ENCODE measurements around the gene MYLK.

MYLK gene

GRCh38 chr3:123884203-123884831 is at the start of gene MYLK:
TSS of gene MYLK (minus strand) at chr3:123884332. CDS start at chr3:123793841, 90,491 bp downstream.
- peaks cover 0 to 11% of the 10 kb centered on the region in 2 donors for H3K4me1 ChIP-seq (ENCODE audit: control insufficient read depth in 1 of 2, insufficient read depth in 2 of 2, low read length in 2 of 2)
- H3K27ac ChIP-seq (ENCODE audit: low read length): no peak within 1 kb of the TSS
- H3K27me3 ChIP-seq (ENCODE audit: low read depth, low read length): peaks cover 11% of the 10 kb centered on the region
- H3K4me3 ChIP-seq (ENCODE audit: low read depth in 1 of 2, low read length in 2 of 2): peak within 1 kb of the TSS; percentile 39 to 65
- no peaks in the 10 kb centered on the region for H3K9me3 ChIP-seq (ENCODE audit: control insufficient read depth in 1 of 2, low read length in 2 of 2)
- no peaks in the 10 kb centered on the region for H3K36me3 ChIP-seq (ENCODE audit: control insufficient read depth in 1 of 2, insufficient read depth in 2 of 2, low read length in 2 of 2)

GRCh38 chr3:123930445-123930844 is 46.3 kb upstream of the MYLK start:
- H3K4me3 ChIP-seq (ENCODE audit: low read depth in 1 of 2, low read length in 2 of 2): no peak overlapping the region
- no peaks in the 10 kb centered on the region for H3K27me3 ChIP-seq (ENCODE audit: low read depth, low read length)
- no peaks in the 10 kb centered on the region for H3K4me1 ChIP-seq (ENCODE audit: control insufficient read depth in 1 of 2, insufficient read depth in 2 of 2, low read length in 2 of 2)
- H3K27ac ChIP-seq (ENCODE audit: low read length): no peak overlapping the region
- no peaks in the 10 kb centered on the region for H3K9me3 ChIP-seq (ENCODE audit: control insufficient read depth in 1 of 2, low read length in 2 of 2)
- H3K36me3 ChIP-seq (ENCODE audit: control insufficient read depth in 1 of 2, insufficient read depth in 2 of 2, low read length in 2 of 2): peaks cover 9 to 12% of the 10 kb centered on the region in 2 donors

GRCh38 chr3:123929325-123929724 is 45.2 kb upstream of the MYLK start:
- Histone ChIP-seq H3K36me3 (ENCODE audit: control insufficient read depth in 1 of 2, insufficient read depth in 2 of 2, low read length in 2 of 2) (peaks cover 9 to 16% of the 10 kb centered on the region in 2 donors), H3K4me1 (ENCODE audit: control insufficient read depth in 1 of 2, insufficient read depth in 2 of 2, low read length in 2 of 2) (no peaks in the 10 kb centered on the region), H3K4me3 (ENCODE audit: low read depth in 1 of 2, low read length in 2 of 2) (no peak overlapping the region), H3K27ac (ENCODE audit: low read length) (no peak overlapping the region), H3K9me3 (ENCODE audit: control insufficient read depth in 1 of 2, low read length in 2 of 2) (no peaks in the 10 kb centered on the region), H3K27me3 (ENCODE audit: low read depth, low read length) (no peaks in the 10 kb centered on the region)

- no peak overlapping the region for H3K27ac ChIP-seq (ENCODE audit: low read length)
- peaks cover 14 to 26% of the 10 kb centered on the region in 2 donors for H3K36me3 ChIP-seq (ENCODE audit: control insufficient read depth in 1 of 2, insufficient read depth in 2 of 2, low read length in 2 of 2)
- peaks cover 0 to 3% of the 10 kb centered on the region in 2 donors for H3K9me3 ChIP-seq (ENCODE audit: control insufficient read depth in 1 of 2, low read length in 2 of 2)
- no peaks in the 10 kb centered on the region for H3K4me1 ChIP-seq (ENCODE audit: control insufficient read depth in 1 of 2, insufficient read depth in 2 of 2, low read length in 2 of 2)
- no peak overlapping the region for H3K4me3 ChIP-seq (ENCODE audit: low read depth in 1 of 2, low read length in 2 of 2)
- no peaks in the 10 kb centered on the region for H3K27me3 ChIP-seq (ENCODE audit: low read depth, low read length)
These were observed 42.3 kb upstream of the MYLK start for GRCh38 chr3:123926396-123926795.

- Histone ChIP-seq H3K9me3 (ENCODE audit: control insufficient read depth in 1 of 2, low read length in 2 of 2) (peaks cover 6 to 15% of the 10 kb centered on the region in 2 donors), H3K4me1 (ENCODE audit: control insufficient read depth in 1 of 2, insufficient read depth in 2 of 2, low read length in 2 of 2) (no peaks in the 10 kb centered on the region), H3K27ac (ENCODE audit: low read length) (no peak overlapping the region), H3K4me3 (ENCODE audit: low read depth in 1 of 2, low read length in 2 of 2) (no peak overlapping the region), H3K27me3 (ENCODE audit: low read depth, low read length) (no peaks in the 10 kb centered on the region), H3K36me3 (ENCODE audit: control insufficient read depth in 1 of 2, insufficient read depth in 2 of 2, low read length in 2 of 2) (peaks cover 7 to 34% of the 10 kb centered on the region in 2 donors)
These were observed 36.7 kb upstream of the MYLK start for GRCh38 chr3:123920868-123921267.

GRCh38 chr3:123920383-123920782 is 36.3 kb upstream of the MYLK start:
- H3K4me1 ChIP-seq (ENCODE audit: control insufficient read depth in 1 of 2, insufficient read depth in 2 of 2, low read length in 2 of 2): no peaks in the 10 kb centered on the region
- no peak overlapping the region for H3K27ac ChIP-seq (ENCODE audit: low read length)
- peaks cover 7 to 34% of the 10 kb centered on the region in 2 donors for H3K36me3 ChIP-seq (ENCODE audit: control insufficient read depth in 1 of 2, insufficient read depth in 2 of 2, low read length in 2 of 2)
- H3K9me3 ChIP-seq (ENCODE audit: control insufficient read depth in 1 of 2, low read length in 2 of 2): peaks cover 6 to 15% of the 10 kb centered on the region in 2 donors
- H3K27me3 ChIP-seq (ENCODE audit: low read depth, low read length): no peaks in the 10 kb centered on the region
- H3K4me3 ChIP-seq (ENCODE audit: low read depth in 1 of 2, low read length in 2 of 2): no peak overlapping the region

GRCh38 chr3:123919353-123919752 is 35.2 kb upstream of the MYLK start:
- Histone ChIP-seq H3K4me1 (ENCODE audit: control insufficient read depth in 1 of 2, insufficient read depth in 2 of 2, low read length in 2 of 2) (no peaks in the 10 kb centered on the region), H3K9me3 (ENCODE audit: control insufficient read depth in 1 of 2, low read length in 2 of 2) (peaks cover 6 to 15% of the 10 kb centered on the region in 2 donors), H3K27me3 (ENCODE audit: low read depth, low read length) (no peaks in the 10 kb centered on the region), H3K27ac (ENCODE audit: low read length) (no peak overlapping the region), H3K4me3 (ENCODE audit: low read depth in 1 of 2, low read length in 2 of 2) (no peak overlapping the region), H3K36me3 (ENCODE audit: control insufficient read depth in 1 of 2, insufficient read depth in 2 of 2, low read length in 2 of 2) (peaks cover 12 to 36% of the 10 kb centered on the region in 2 donors)

- Histone ChIP-seq H3K4me3 (ENCODE audit: low read depth in 1 of 2, low read length in 2 of 2) (no peak overlapping the region), H3K4me1 (ENCODE audit: control insufficient read depth in 1 of 2, insufficient read depth in 2 of 2, low read length in 2 of 2) (no peaks in the 10 kb centered on the region), H3K9me3 (ENCODE audit: control insufficient read depth in 1 of 2, low read length in 2 of 2) (no peaks in the 10 kb centered on the region), H3K27me3 (ENCODE audit: low read depth, low read length) (no peaks in the 10 kb centered on the region), H3K27ac (ENCODE audit: low read length) (no peak overlapping the region), H3K36me3 (ENCODE audit: control insufficient read depth in 1 of 2, insufficient read depth in 2 of 2, low read length in 2 of 2) (peaks cover 5 to 6% of the 10 kb centered on the region in 2 donors)
These were observed 30.7 kb upstream of the MYLK start for GRCh38 chr3:123914829-123915228.

GRCh38 chr3:123909785-123910184 is 25.7 kb upstream of the MYLK start:
- Histone ChIP-seq H3K36me3 (ENCODE audit: control insufficient read depth in 1 of 2, insufficient read depth in 2 of 2, low read length in 2 of 2) (peaks cover 0 to 2% of the 10 kb centered on the region in 2 donors), H3K4me1 (ENCODE audit: control insufficient read depth in 1 of 2, insufficient read depth in 2 of 2, low read length in 2 of 2) (no peaks in the 10 kb centered on the region), H3K9me3 (ENCODE audit: control insufficient read depth in 1 of 2, low read length in 2 of 2) (no peaks in the 10 kb centered on the region), H3K27ac (ENCODE audit: low read length) (no peak overlapping the region), H3K27me3 (ENCODE audit: low read depth, low read length) (no peaks in the 10 kb centered on the region), H3K4me3 (ENCODE audit: low read depth in 1 of 2, low read length in 2 of 2) (no peak overlapping the region)

- Histone ChIP-seq H3K27me3 (ENCODE audit: low read depth, low read length) (no peaks in the 10 kb centered on the region), H3K4me3 (ENCODE audit: low read depth in 1 of 2, low read length in 2 of 2) (no peak overlapping the region), H3K4me1 (ENCODE audit: control insufficient read depth in 1 of 2, insufficient read depth in 2 of 2, low read length in 2 of 2) (no peaks in the 10 kb centered on the region), H3K36me3 (ENCODE audit: control insufficient read depth in 1 of 2, insufficient read depth in 2 of 2, low read length in 2 of 2) (no peaks in the 10 kb centered on the region), H3K9me3 (ENCODE audit: control insufficient read depth in 1 of 2, low read length in 2 of 2) (no peaks in the 10 kb centered on the region), H3K27ac (ENCODE audit: low read length) (no peak overlapping the region)
These were observed 23.6 kb upstream of the MYLK start for GRCh38 chr3:123907720-123908119.

GRCh38 chr3:123899300-123899865 is 15.3 kb upstream of the MYLK start:
- Histone ChIP-seq H3K27me3 (ENCODE audit: low read depth, low read length) (no peaks in the 10 kb centered on the region), H3K4me3 (ENCODE audit: low read depth in 1 of 2, low read length in 2 of 2) (no peak overlapping the region), H3K9me3 (ENCODE audit: control insufficient read depth in 1 of 2, low read length in 2 of 2) (no peaks in the 10 kb centered on the region), H3K27ac (ENCODE audit: low read length) (no peak overlapping the region), H3K4me1 (ENCODE audit: control insufficient read depth in 1 of 2, insufficient read depth in 2 of 2, low read length in 2 of 2) (no peaks in the 10 kb centered on the region), H3K36me3 (ENCODE audit: control insufficient read depth in 1 of 2, insufficient read depth in 2 of 2, low read length in 2 of 2) (no peaks in the 10 kb centered on the region)

GRCh38 chr3:123893012-123893411 is 8.9 kb upstream of the MYLK start:
- Histone ChIP-seq H3K9me3 (ENCODE audit: control insufficient read depth in 1 of 2, low read length in 2 of 2) (peaks cover 3 to 7% of the 10 kb centered on the region in 2 donors), H3K27me3 (ENCODE audit: low read depth, low read length) (no peaks in the 10 kb centered on the region), H3K4me3 (ENCODE audit: low read depth in 1 of 2, low read length in 2 of 2) (no peak overlapping the region), H3K36me3 (ENCODE audit: control insufficient read depth in 1 of 2, insufficient read depth in 2 of 2, low read length in 2 of 2) (no peaks in the 10 kb centered on the region), H3K4me1 (ENCODE audit: control insufficient read depth in 1 of 2, insufficient read depth in 2 of 2, low read length in 2 of 2) (no peaks in the 10 kb centered on the region), H3K27ac (ENCODE audit: low read length) (no peak overlapping the region)
